Prostate gland (tissue), 2 donors: ENCODE data around the gene CD24.

ENCODE experiments used
- POLR2A ChIP-seq: fragments of 450-650 bp; IDR thresholded peaks from one replicate; pipeline ENCODE4 v1.6.1; 2016; ENCODE audit warnings: antibody characterized with exemption, mild to moderate bottlenecking
- TF ChIP-seq, protein P1 (sequence below), 4 experiments: fragments of 200-600 bp in 2 of 4; fragments of 450-650 bp in 2 of 4; sonication (generic) in 2 of 4; IDR thresholded peaks; 1 replicate in 3 of 4; 2 replicates in 1 of 4; pipeline ENCODE4 v1.5.1; 2016 to 2019; ENCODE audit warnings: antibody characterized with exemption in 4 of 4, mild to moderate bottlenecking in 2 of 4, moderate library complexity in 2 of 4

DNA sequence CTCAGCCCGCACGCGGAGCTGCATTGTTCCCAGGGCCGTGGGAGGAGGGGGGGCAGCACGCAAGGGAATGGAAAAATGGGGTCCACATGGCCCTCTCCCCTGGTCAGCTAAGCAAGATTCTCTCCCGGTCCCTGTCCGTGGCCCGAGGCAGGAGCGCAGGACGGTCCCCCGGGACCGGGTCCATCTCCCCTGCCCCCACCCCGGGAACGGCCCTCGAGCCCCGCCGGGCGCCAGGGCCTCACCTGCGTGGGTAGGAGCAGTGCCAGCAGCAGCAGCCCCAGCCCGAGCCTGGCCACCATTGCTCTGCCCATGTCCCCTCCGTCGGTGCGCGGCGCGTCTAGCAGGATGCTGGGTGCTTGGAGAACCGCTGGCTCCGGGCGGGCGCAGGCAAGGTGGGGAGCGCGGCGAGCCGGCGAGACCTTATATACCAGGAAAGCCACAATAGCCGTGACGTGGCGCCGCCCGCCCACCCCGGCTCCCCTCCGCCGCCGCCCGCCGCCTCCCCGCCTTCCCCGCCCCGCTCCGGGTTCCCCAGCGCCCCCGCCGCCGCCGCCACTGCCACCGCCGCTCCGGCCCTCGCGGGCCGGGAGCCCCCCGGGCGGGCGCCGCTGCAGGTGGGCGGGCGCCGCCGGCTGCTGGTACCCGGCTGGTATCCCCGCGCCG is at the start of gene CD24:
- TF ChIP-seq, protein P1, sequence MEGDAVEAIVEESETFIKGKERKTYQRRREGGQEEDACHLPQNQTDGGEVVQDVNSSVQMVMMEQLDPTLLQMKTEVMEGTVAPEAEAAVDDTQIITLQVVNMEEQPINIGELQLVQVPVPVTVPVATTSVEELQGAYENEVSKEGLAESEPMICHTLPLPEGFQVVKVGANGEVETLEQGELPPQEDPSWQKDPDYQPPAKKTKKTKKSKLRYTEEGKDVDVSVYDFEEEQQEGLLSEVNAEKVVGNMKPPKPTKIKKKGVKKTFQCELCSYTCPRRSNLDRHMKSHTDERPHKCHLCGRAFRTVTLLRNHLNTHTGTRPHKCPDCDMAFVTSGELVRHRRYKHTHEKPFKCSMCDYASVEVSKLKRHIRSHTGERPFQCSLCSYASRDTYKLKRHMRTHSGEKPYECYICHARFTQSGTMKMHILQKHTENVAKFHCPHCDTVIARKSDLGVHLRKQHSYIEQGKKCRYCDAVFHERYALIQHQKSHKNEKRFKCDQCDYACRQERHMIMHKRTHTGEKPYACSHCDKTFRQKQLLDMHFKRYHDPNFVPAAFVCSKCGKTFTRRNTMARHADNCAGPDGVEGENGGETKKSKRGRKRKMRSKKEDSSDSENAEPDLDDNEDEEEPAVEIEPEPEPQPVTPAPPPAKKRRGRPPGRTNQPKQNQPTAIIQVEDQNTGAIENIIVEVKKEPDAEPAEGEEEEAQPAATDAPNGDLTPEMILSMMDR (IDR thresholded peaks at IDR 0.05), result no peak
- TF ChIP-seq POLR2A, result no peak
